Measurements from ENCODE around the gene WDCP.

The WDCP gene

DNA sequence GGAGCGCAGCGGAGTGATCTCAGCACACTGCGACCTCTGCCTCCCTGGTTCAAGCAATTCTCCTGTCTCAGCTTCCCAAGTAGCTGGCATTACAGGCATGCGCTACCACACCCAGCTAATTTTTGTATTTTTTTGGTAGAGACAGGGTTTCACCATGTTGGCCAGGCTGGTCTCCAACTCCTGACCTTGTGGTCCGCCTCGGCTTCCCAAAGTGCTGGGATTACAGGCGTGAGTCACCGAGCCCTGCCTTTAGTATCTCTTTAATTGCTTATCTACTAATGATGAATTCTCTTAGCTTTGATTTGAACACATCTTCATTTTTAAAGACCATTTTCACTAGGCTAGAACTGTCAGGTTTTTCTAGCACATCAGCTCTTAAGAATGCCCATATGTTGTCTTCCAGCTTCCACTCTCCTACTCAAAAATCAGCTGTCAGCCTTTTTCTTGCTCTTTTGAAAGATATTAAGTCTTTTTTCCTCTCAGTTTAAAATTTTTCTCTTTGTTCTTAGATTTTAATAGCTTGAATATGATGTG lies 53.4 kb downstream of the WDCP start:
- no peak for DNase-seq (ENCODE audit: low read depth)

- DNase-seq (ENCODE audit: low read depth) = no peak
Observed at GRCh38 chr2:23992931-23993330, 54.3 kb downstream of the WDCP start.

GRCh38 chr2:23988371-23988770 lies 58.8 kb downstream of the WDCP start:
- DNase-seq (ENCODE audit: low read depth) = no peak
